GM19395 (cell line): ENCODE results near the gene PKP4.

ENCODE experiments used
- ATAC-seq: cut with Tn5 transposase; IDR thresholded peaks from one replicate; pipeline ENCODE4 v1.9.1; 2021; ENCODE audit warnings: mild to moderate bottlenecking, moderate library complexity; ENCODE audit not compliant: unreplicated experiment

PKP4 gene

GRCh38 chr2:158635961-158636601 is 179.3 kb downstream of the PKP4 start:
- no peak for ATAC-seq

GRCh38 chr2:158637357-158637756 is 180.6 kb downstream of the PKP4 start:
- no peak for ATAC-seq

- no peak for ATAC-seq
Measured at GRCh38 chr2:158644139-158644538, 187.4 kb downstream of the PKP4 start.

GRCh38 chr2:158645299-158645698 is 188.5 kb downstream of the PKP4 start:
- no peak for ATAC-seq

GRCh38 chr2:158647436-158648231 is 190.9 kb downstream of the PKP4 start:
- ATAC-seq = no peak

- ATAC-seq = no peak
Measured at GRCh38 chr2:158649846-158650245, 193.1 kb downstream of the PKP4 start.

GRCh38 chr2:158650646-158651357 is 194.1 kb downstream of the PKP4 start:
- no peak for ATAC-seq

- ATAC-seq = no peak
Measured at GRCh38 chr2:158651358-158652057, 194.8 kb downstream of the PKP4 start.

- ATAC-seq = no peak
Measured at GRCh38 chr2:158655628-158656027, 198.9 kb downstream of the PKP4 start.

GRCh38 chr2:158656492-158657229 is 199.9 kb downstream of the PKP4 start:
- no peak for ATAC-seq

GRCh38 chr2:158658396-158658795 is 201.6 kb downstream of the PKP4 start:
- no peak for ATAC-seq

GRCh38 chr2:158659483-158659882 is 202.7 kb downstream of the PKP4 start:
- ATAC-seq = no peak

- no peak for ATAC-seq
Measured at GRCh38 chr2:158661231-158661630, 204.5 kb downstream of the PKP4 start.

- no peak for ATAC-seq
Measured at GRCh38 chr2:158662421-158662820, 205.7 kb downstream of the PKP4 start.

GRCh38 chr2:158663796-158664195 is 207.0 kb downstream of the PKP4 start:
- ATAC-seq = no peak

GRCh38 chr2:158664987-158665386 is 208.2 kb downstream of the PKP4 start:
- no peak for ATAC-seq

- no peak for ATAC-seq
Measured at GRCh38 chr2:158665536-158666302, 209.0 kb downstream of the PKP4 start.

GRCh38 chr2:158666969-158667368 is 210.2 kb downstream of the PKP4 start:
- ATAC-seq = no peak

- ATAC-seq = no peak
Measured at GRCh38 chr2:158667586-158667985, 210.8 kb downstream of the PKP4 start.
